ENCODE measurements around the gene ADORA3.

Gene ADORA3

GRCh38 chr1:111507411-111508201 lies 4.2 kb upstream of the ADORA3 start:
- DNase-seq = peak; percentile 79 to 80

GRCh38 chr1:111506561-111506960 lies 3.1 kb upstream of the ADORA3 start:
- DNase-seq = no peak

GRCh38 chr1:111505641-111506119 lies 2.2 kb upstream of the ADORA3 start:
- no peak for DNase-seq

GRCh38 chr1:111504097-111504496 lies 664 bp upstream of the ADORA3 start:
- DNase-seq = no peak

- DNase-seq = no peak
These were observed 1.8 kb downstream of the ADORA3 start for GRCh38 chr1:111501645-111502044.

- no peak for DNase-seq
These were observed 4.2 kb downstream of the ADORA3 start for GRCh38 chr1:111499026-111499785.

DNA sequence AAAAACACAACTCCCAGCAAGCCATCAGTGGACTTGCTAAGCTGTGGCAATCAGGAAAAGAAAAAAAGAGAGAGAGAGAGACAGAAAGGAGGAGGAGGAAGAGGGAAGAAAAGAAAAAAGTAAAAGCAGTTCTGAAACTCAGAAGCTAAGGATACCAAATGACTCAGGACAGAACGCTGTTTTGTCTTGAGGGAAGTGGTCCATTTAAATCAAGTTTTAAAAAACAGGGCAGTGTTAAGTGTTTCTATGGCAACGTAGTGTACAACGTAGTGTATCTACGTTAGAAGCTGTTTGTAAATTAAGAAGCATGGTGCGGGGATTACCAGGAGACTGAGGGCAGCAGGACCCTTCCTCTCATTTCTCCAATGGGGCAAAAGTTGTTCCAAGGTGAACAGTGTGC lies 5.8 kb downstream of the ADORA3 start:
- no peak for DNase-seq

DNA sequence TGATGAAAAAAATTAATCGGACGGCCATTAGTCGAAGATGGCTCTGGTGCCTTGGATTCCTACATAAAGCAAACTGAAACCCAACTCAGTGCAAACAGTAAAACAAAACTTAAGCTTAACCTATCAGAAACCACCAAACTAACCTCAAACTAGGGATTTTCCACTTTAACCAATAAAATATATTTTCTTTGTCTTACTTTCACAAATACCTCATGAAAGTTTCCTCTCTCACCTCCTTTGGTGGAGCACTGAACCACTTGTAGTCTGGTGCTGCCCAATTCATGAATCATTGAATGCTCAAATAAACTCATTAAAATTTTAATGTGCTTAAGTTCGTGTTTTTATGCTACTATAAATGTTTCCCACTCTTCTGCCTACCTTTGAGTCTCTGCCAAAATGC lies 7.0 kb downstream of the ADORA3 start:
- no peak for DNase-seq

GRCh38 chr1:111491070-111491469 lies 12.4 kb downstream of the ADORA3 start:
- DNase-seq = no peak

DNA sequence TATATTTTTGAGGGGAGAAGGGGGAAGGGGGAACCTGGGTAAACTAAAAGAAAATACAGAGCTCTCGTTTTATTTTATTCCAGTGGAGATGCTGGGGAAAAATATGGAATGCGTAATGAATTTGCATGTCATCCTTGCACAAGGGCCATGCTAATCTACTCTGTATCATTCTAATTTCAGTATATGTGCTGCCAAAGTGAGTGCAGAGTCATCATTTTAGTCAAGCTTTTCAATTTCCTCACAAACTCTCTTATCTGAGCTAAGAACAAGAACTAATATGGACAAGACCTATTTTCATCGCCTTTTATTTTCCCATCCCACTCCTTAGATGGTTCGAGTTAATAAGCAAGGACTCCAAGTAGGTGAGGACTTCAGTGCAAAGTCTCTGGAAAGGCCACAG lies 13.2 kb downstream of the ADORA3 start:
- DNase-seq = no peak

DNA sequence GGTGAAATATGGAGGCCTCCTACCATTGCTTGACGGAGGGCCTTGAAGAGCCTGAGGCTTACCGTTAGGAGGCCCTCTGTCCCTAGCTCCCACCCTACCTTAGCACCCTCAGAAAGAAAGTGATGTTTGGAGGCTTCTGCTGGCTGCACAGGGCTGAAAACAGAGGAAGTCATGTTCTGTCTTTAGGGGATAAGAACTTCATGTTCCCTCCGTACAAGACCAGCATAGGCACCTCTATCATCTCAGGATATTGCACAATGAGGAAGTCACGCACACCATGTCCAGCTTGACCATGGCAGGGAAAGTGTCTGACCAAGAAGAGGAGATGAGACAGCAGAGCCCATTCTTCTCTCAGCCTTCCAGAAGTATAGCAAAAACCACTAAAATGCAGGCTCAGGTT lies 13.8 kb downstream of the ADORA3 start:
- DNase-seq = no peak

DNA sequence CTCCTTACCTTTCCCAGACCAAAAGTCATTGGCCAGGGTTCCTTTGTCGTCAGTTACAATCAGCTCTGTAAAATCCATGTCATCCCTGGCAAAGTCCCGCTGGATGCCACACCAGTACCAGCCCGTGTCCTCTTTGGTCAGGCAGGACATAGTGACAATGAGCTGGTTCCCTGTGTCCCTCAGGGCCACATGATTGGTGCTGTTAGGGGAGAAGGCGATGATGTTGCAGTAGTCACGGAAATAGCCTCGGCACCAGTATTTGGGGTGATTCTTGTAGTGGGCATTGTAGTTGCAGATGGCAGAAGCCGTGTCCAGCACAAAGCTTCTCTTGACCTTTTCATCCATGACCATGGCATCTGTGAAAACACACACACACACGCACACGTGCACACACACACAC lies 14.8 kb downstream of the ADORA3 start:
- DNase-seq = no peak

DNA sequence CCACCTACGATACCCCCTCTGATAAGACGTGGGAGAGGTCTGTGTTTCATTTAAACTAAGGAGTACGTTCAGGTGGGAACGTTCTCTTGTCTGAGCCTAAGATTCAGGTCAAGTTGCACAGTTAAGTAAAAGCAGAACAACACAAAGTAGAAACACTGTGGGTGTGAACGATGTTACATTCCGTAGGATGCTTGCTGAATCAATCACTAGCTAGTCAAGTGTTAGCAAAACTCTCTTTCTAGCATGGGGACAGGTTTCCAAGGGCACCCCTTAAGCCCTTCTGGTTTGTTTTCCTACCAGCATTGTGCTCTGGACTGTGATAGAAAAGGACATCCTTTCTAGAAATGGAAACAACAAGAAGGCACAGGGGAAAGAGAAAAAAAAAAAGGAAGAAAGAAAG lies 16.3 kb downstream of the ADORA3 start:
- no peak for DNase-seq

- DNase-seq = no peak
These were observed 17.0 kb downstream of the ADORA3 start for GRCh38 chr1:111486431-111486830.

DNA sequence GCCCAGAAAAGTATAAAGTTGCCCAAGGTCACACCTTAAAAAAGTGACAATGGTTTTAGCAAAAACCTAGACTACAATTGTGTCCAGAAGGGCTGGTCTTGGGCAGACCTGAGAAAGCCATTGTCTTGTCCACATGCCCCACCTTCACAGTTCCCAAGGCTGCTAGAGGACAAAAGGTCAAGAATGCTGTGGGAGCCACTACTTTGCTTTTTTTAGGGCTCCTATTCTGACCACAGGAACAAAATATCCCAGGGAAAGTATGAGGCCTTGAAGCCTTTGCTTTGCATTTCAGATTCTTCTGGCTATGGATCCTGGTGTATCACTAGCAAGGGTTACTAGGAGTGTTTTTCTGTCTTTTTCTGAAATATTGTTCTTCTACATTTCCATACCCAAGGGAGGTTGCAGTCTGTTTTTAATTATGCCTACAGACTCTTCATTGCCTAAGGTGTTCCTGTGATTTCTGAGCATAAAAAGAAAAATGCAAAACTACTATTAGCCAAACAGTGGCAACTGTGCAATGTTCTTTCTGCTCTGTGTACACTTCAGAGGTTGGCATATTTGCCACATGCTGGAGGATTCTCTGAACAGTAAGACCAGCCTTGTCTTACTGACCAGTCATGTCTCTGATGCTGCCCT lies 18.9 kb downstream of the ADORA3 start:
- no peak for DNase-seq

GRCh38 chr1:111483876-111484275 lies 19.6 kb downstream of the ADORA3 start:
- no peak for DNase-seq

DNA sequence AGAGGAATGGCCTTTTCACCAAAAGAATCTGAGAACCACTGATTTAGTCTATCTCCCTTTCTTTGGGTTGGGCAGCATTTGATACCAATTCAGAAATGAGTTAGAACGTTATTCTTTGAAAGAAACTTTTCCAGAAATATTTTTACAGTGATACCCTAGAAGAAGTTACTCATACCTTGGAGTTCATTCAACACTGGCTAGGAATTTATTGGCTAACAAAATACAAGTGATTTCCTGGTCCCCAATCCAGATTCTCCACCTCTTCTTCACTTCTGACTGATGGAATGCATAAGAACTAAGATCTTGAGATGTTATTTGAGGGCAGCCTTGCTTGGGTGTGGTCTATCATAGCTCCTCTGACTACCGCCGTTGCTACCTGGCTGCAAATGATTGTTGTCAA lies 20.3 kb downstream of the ADORA3 start:
- no peak for DNase-seq

- DNase-seq = peak; percentile 13 to 77
These were observed 21.8 kb downstream of the ADORA3 start for GRCh38 chr1:111481387-111482221.

DNA sequence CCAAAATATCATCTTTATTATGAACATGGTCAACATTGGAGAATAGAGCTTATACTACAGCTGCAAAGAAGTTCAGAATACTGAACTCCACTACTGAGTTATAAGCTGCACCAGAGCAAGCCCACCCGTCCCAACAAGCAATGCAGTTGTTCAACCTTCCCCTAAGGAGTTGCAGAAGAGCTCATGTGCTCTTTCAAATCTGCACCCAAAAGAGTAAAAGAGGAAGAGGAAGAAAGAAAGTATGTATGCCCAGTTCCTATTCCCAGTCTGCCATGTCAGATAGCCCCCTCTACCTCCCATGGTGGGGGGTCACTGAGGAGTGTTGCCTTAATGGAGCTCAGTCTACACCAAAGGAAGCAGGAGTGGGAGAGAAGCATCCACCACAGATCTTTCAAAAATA lies 22.8 kb downstream of the ADORA3 start:
- no peak for DNase-seq

- no peak for DNase-seq
These were observed 26.6 kb downstream of the ADORA3 start for GRCh38 chr1:111476761-111477309.

GRCh38 chr1:111476214-111476613 lies 27.2 kb downstream of the ADORA3 start:
- DNase-seq = no peak

- no peak for DNase-seq
These were observed 27.7 kb downstream of the ADORA3 start for GRCh38 chr1:111475701-111476100.

GRCh38 chr1:111474521-111474920 lies 28.9 kb downstream of the ADORA3 start:
- no peak for DNase-seq

Data from NCI-H526 (cell line).